Urothelium cell line (cell line): ENCODE measurements around the gene ALKAL2.
A peak's percentile ranks its signal among the peaks of the same experiment; 100 is the strongest.

ENCODE experiments used
- DNase-seq: peaks from one replicate; pipeline ENCODE4 v3.0.0; 2011; ENCODE audit warnings: low spot score, mixed read lengths
- FAIRE-seq: peaks from 2 replicates; lab custom pipeline; 2011; peaks lifted over from hg19 to GRCh38; lab: Jason Lieb, UNC

Gene ALKAL2

DNA sequence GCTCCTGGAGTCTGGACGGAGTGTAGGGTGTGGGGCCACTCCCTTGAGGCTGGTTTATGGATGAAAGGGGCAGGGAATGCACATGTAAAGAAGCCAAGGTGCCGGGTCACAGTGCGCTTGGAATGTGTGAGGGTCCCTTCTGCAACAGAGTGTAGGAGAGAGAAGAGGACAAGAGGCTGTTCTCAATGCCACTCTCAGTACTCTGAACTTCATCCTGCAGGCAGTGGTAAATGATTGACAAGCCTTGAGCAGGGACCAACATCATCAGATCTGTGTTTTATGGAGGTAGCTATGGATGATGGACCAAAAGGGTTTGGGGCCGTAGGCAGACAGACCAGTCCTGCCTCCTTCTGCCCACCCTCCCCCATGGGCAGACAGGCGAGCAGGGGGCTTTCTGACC is 7.2 kb upstream of the ALKAL2 start:
- no peak for DNase-seq
- FAIRE-seq: no peak

DNA sequence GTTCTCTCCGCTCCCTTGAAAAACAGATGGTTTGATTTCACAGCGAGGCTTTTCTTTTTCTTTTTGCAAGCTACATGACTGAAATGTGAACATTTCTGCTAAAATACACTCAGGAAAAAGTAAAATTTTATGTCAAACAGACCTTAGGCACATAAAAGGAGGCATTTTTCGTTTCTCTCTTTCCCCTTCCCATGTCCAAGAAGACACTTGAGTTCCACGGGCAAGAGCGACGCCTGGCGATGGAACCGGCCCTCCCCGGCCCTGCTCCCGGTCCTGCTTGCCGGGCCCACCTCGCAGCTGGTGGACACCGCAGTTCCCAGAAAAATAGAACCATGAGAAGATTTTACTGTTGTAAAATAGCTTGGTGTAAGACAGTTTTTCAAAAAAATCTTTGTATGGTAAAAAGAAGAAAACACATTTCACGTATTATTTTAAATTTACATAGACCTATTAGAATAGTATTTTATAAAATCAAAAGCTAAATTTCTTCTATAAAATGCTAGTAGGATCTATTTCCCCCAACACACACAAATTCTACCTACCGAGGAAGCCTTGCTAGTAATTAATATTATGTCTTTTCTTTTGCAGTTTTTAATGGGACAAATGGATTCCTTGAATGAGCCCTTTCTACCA is 2.3 kb upstream of the ALKAL2 start:
- no peak for DNase-seq
- FAIRE-seq: no peak

DNA sequence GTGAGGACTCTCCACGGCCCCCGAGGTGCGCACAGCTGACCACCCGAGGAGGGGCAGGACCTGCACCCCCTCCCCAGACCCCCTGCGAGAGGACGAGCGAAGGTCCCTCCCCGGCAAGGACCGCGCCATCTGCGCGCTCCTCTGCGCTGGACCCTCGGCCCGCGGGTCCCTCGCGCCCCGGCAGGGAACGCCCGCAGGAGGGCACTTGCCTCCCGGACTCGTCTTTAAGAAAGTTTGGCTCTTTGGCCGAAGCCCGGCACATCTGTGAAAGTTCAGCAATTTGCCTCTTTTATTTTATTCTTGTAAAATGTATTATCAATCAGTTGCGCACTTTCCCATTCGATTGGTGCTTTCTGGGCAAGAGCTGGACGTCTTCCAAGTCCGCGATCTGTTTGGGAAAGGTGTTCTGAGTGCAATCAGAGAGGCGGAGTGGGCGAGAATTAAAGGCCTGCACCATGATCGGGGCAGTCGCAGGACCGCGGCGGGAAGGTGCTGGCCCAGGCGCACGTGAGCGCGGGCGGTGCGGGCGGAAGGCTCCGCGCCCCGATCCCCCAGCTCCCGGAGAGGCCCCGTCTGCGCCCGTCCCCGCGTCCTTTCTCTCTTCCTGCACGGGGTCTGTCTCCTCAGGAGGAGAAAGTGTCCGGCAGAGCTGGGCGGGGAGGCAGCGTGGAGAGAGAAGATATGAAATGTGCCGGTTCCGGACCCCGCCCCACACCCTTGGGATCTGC is 1.6 kb upstream of the ALKAL2 start:
- FAIRE-seq (no peak), DNase-seq (no peak)

DNA sequence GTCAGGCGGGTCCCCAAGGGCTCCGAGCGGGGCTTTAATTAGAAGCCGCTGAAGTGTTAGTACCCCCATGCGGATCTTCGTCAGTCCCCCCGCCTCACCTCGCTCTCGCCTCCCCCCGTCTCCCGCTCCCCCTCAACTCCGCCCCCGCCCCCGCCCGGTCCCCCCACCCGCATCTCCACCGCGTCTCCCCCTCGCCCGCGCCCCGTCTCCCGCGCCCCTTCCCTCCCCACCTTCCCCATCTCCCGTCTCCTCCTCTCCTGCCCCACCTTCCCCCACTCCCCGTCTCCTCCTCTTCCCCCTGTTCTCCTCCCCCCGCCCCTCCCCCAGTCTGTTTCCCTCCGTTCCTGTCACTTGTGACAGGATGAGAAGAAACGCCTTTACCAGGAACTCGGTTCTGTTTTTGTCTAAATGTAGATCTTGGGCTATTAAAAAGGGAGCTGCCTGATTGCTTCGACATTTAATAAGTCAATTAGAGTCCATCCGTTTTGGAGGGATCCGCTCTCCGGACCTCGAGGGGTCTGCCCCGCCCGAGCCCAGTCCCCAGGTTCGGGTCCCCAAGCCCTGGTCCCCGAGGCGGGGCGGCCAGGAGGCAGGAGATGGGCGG is 969 bp upstream of the ALKAL2 start:
- DNase-seq: no peak
- no peak for FAIRE-seq

DNA sequence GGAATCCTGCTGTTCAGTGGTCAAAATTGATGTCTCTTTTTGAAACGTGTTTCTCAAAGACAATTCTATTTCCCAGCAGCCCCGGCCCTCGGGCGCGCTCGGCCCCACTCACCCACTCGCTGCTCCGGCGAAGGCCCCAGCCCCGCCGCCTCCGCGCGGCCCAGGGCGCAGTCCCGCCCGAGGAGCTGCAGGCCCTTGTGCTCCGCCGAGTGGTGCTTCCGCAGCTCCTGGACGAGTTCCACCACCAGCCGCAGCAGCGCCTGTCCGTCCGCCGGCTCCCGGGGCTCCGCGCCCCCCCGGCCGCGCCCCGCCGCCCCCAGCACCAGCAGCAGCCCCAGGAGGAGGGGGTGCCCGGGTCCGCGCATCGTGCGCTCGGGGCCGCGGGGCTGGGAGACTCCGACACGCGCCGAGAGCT is 413 bp downstream of the ALKAL2 start:
- DNase-seq (no peak), FAIRE-seq (no peak)

DNA sequence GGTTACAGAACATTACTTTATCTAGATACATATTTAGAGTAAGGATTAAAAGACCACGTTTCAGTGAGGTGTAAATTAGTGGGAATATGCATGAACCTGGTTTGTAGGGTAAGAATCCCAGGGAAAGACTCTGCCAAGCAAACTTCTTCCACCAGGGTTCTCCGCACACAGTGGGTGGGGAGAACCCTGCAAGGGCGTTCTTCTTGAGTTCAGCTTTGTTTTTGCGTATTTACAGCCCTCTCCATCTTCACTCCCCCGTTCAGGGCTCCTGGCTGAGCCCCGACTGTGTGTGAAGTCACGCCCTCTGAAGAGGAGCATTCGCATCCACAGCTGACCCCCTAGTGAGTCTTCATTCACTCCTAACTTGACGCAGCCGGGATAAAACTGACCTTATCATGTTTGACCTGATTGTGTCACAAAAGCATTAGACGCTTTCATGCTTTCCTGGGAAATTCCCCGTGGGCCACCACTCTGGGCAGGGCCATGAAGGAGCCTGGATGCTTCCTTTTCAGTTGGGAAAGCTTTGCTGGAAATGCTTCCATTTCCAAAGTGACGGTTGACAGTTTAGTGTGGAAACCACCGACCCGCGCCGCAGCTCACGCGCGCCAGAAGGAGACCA is 1.0 kb downstream of the ALKAL2 start:
- FAIRE-seq (no peak), DNase-seq (no peak)

DNA sequence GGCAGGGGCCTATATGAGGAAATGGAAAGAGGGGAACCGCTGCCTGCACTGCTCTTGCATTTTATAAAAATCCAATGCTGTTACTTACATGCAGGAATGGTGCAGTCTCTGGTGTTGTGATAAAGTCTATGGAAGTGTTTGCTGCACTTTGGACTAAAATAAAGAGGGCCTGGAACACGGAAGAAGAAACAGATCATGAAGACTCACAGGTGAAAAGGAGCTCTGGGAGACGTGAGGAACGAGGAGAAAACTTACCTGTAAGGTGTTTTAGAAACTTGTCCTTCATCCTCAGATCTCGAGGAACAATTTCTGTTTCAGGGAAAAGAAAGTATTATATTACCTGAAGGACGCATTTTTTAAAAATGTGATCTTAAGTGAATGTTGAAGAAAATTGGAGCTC is 1.9 kb downstream of the ALKAL2 start:
- FAIRE-seq: no peak

DNA sequence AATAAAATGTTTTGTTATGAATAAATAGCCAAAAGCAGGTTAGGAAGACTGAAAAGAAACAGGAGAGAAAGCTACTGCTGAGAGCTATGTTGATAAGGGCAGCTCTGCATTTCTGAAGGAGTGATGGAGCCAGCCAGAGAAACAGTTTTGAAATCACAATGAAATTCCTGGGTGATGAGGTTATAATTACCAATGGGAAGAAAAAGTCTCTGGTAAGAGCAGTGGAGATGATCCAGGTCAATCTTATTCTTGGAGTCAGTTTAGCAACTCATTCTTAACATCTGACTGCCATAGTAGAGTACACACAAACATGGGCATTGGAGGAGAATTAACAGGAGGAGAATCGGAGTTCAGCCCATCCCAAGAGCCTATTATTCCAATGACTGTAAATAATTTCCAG is 2.4 kb downstream of the ALKAL2 start:
- no peak for DNase-seq
- FAIRE-seq: no peak

More for the DNA sequence above, 1.9 kb downstream of the ALKAL2 start:
- DNase-seq: no peak

DNA sequence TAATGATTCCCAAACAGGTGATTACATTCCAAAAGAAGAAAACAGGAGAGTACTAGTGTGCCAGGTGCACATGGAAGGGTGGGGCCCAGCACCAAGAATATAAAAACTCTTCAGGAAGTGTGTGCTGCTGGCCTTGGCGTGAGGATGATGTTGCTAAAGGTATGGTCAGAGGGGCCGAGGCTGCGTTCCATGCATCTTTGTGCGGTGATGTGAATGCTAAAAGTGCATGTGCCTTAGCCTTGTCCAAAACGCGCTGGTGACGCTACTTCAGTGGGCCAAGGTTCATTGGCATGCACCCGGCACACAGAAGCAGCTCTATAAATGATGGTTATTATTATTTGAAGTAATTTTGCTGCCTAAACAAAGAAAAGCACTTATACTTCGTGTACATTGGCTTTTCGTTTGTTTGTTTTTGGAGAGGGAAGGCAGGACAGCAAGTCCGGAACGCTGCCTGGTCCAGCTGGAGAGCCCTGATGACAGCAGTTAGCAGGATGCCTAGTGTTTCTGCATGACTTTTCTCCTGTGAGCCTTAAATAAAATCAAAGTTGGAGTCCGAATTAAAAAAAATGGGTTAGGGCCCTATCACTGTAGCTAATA is 2.9 kb downstream of the ALKAL2 start:
- FAIRE-seq (no peak), DNase-seq (no peak)

DNA sequence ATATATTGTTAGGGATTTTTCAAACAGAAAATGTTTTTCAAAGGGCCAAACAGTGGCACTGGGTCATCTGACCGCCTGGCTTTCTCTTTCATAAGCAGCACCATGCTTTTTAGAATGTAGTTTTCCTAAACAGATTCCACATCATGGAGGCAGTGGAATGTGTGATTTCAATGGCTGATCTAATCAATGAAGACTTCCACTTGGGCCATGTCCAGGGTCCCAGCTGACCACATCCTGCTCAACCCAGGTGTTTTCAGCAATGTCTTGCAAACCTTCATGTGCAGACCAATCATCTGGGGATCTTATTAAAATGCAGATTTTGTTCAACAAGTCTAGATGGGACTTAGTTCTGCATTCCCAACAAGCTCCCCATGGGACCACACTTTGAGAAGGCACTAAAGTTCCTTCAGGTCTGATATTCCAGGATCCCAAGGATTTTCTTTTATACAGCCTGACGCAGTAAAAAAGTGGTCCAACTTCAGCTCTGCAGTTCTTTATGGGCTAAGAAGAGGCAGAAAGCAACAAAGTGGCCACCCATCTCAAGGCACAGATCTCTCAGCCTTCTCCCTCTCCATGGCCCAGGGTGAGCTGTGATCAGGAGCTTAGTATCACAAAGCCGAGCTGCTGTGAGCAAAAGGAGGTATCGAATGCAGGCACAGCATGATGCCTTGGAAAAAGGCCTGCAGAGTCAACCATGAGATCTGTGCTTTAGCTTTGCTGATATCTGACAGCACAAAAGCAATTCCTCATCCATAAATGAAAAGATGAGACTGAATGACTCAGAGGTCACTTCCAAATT is 3.7 kb downstream of the ALKAL2 start:
- no peak for FAIRE-seq
- peak; percentile 6 for DNase-seq

DNA sequence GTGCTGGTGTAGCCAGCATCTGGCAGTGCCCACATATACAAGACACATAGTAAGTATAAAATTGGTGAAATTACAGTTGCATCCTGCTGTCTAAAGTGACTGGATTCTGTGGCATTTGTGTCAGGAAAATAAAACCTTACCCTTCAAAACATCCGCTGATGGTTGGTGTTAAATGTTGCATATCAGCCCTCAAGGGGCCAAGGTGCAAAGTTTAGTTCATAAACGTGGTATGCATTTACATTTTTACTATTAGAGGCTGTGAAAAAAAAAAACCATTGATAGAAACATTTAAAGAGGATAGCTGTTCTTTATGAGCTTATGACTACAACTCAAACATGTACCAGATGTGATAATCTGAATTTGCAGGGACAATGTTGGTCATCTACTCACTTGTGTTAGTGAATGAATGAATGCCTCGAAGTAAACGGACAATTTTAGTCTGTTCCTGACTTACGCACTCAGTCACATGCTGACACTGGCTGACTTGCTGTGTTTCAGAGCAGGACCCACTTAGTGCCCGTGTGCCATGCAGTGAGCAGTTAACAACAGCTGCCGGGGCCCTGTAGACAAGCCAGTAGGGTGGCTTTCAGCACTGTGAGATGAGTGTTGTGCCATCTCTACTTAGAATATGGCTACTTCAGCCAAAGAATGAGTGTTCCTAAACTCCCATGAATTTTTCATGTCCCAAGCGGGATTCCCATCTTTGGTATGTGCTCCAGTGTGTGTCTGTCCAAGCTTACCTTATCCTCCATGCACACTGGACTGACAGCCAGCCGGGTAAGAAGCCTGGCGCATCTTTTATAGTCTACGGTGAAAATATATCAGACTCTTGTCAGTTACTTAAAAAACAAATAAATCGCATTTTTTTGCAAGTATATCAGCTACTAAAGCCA is 5.3 kb downstream of the ALKAL2 start:
- FAIRE-seq (no peak), DNase-seq (no peak)

DNA sequence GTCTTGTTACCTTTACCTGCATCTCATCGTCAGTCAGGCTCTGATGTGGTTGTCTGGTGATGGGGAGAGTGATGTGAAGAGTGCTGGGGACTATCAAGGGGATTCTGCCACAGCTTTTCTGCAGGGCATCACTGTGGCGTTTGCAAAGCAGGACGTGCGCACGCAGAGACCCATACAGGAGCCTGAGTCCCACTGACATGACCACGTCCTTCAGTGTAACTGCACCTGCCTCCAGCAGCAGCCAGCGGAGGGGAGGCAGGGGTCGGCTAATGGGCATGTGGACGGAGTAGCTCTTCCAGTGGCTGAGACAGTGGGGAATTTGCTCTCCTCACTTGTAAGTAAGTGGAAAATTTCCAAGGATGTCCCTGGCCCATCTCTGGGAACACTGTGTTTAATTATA is 6.5 kb downstream of the ALKAL2 start:
- DNase-seq (no peak), FAIRE-seq (no peak)

DNA sequence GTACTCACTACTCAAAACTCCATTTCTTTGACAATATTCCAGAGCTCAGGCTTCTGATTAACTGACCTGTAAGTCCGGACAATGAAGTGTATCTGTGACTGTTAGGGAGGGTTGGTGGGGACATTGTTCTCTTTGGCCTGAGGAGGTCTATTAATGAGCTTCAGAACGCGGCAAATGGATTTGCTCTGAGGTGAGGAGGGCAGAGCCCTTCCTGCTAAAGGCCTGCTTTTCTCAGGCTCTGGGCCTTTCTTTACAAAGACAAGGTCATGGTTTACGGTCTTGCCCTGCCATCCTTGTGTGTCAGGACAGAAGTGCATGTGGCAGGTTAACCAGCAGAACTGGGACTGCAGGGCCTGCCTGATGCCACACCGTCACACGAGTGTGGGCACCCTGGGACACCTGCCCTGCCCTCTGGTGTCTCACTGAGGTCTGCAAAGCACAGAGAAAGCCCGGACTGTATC is 7.2 kb downstream of the ALKAL2 start:
- FAIRE-seq (no peak), DNase-seq (no peak)

DNA sequence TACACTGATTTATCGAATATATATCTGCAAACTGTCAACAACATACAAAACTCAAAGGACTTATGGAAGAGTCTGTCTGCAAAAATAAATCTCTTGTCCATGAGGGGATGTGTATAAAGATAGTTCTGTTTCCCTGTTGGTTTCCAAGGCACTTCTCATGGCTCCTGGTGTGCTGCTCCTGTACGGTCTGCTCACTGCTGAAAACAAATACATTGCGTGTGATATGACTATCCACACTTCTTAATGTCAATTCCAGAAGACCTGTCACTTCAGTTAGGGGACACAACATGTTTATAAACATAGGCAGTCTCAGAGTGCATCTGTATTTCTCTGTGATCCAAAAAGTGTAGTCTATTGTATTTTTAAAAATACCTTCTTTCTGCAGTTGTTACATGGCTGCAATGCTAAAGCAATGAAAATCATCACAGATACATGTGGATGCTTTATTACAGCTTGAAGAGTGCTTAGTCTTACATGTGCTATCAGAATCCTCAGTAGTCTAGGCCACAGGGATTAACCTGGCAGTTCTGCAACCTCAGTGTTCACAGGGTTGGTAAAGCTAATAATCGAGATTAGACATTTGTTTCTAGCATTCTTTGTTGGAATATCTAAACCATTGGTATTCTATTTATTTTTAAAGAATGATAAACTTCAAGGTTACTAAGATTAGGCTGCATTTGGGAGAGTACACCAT is 7.8 kb downstream of the ALKAL2 start:
- no peak for FAIRE-seq
- DNase-seq: no peak

DNA sequence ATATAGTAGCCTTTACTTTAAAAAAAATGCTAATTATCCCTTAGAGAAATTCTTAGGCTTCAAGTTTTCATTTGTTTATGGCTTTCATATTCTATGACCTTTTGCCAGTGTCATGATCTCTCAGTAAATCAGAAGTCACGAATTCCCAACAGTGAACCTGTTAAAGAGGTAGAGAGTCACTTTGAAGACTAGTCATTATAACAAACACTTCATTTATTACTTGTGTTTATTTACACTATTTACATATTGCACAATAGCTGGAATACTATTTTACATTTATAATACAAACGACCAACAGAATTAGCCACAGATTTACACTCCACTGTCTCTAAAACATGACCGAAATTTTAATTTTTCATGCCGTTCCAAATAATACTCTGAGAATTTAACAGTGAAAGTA is 8.5 kb downstream of the ALKAL2 start:
- no peak for FAIRE-seq
- no peak for DNase-seq

DNA sequence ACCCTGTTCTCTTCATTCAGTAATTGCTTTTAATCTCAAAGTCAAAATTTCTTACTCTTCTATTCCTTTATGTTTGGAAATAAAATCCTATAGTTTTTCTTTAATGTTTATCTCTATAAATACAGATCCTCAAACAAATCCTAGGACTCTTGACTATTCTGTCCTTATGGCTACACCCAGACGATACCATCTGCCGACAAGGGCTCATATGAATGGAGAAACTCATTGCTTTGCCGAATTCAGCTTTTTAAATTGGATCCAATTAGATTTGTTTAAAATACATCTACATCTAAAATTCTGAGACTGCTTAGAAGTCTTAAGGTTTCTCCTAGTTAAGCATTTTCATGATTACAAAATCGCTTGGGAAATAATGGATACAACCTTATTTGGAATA is 9.0 kb downstream of the ALKAL2 start:
- FAIRE-seq: no peak
- DNase-seq: no peak

DNA sequence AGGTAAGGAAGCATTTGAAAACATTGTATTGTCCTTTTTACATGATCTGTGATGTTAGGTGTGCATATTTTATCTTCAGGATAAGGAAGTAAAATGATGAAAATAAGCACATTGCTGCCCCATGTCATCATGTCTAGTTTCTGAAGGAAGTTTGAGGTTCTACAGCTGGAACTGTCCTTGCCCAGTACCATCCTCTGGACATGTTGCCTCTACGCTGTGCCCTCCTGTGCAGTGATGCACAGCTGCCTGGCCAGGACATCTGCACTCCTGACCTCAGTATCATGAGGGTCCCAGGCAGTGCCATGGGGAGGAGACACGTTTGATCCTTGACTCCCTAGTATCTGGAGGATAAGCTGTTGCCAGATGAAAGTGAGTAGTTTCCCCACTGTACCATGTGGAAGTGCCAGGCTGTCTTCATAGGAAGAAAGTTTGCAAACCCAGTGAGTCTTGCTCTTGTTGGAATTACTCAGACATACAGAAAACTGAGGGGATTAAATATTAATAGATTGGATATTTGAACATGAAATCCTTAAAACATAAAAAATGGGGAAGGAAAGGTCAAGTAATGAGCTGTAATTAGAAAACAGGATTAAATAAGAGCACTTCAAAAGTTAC is 9.5 kb downstream of the ALKAL2 start:
- no peak for FAIRE-seq
- DNase-seq: no peak

DNA sequence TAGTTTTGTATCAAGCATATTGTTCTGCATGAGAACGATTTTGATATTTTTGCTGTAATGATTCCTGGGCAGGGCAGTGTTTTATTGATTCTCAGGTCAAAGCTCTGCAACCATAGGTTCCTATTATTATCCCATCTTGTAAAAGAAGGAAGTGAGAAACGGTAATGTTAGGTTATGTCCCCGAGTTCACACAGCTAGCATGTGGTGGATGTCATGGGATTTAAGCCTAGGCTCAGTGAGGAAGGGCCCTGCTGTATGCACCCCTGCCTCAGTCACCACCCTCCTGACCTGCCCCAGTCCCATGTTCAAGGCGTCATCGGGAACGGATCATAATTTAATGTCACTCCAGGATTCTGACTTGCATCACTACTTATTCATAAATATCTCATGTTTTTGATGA is 12.4 kb downstream of the ALKAL2 start:
- no peak for DNase-seq
- FAIRE-seq: no peak

DNA sequence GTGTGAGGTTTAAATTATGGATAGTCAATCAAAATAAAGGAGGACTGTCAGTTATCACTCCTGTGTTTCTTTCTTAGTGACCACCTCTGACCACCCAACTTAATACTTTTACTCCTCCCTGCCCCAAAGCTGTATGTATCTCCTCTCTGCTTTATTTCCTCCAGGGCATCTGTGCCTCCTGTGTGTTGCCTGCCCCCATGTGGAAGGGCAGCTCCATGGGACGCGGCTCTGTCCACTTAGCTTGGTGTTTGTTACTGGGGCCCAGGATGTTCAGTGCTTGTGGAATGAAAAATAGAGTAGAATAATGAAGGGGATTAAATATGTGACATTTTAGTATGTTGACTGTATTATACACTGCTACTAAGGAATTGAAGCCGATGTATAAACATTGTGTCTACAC is 13.4 kb downstream of the ALKAL2 start:
- FAIRE-seq (no peak), DNase-seq (no peak)
